H9 (cell line): ENCODE data around the gene CD7. TPM values are rescaled to one million over a fixed set of nuclear protein-coding genes. Genes with fewer than 3 reads are reported as not detected.

Experiments used
- DNase-seq: peaks from one replicate; pipeline ENCODE4 v3.0.0-alpha.2; 2017
- H2AFZ ChIP-seq: one replicate; pipeline ENCODE4 v1.6.1; 2013; ENCODE audit warnings: mild to moderate bottlenecking, low read length, control low read depth, moderate library complexity
- H2AK5ac ChIP-seq: 2 replicates; pipeline ENCODE4 v1.6.1; 2013; ENCODE audit warnings: low read length, control low read depth, mixed read lengths; ENCODE audit not compliant: insufficient read length
- H2BK120ac ChIP-seq: one replicate; pipeline ENCODE4 v1.6.1; 2013; ENCODE audit warnings: low read depth, mild to moderate bottlenecking, low read length, control low read depth, inconsistent platforms; ENCODE audit not compliant: poor library complexity, severe bottlenecking
- H2BK12ac ChIP-seq: 2 replicates; pipeline ENCODE4 v1.6.1; 2013; ENCODE audit warnings: low read length, control low read depth, mixed read lengths, low read depth; ENCODE audit not compliant: insufficient read length
- H2BK15ac ChIP-seq: 2 replicates; pipeline ENCODE4 v1.6.1; 2013; ENCODE audit warnings: low read depth, low read length, control low read depth
- H2BK20ac ChIP-seq: one replicate; pipeline ENCODE4 v1.6.1; 2013; ENCODE audit warnings: low read depth, mild to moderate bottlenecking, low read length, control low read depth, inconsistent platforms; ENCODE audit not compliant: poor library complexity, severe bottlenecking
- H2BK5ac ChIP-seq: 2 replicates; pipeline ENCODE4 v1.6.1; 2013; ENCODE audit warnings: low read length, control low read depth, mixed read lengths; ENCODE audit not compliant: insufficient read length
- H3K14ac ChIP-seq: 2 replicates; pipeline ENCODE4 v1.6.1; 2013; ENCODE audit warnings: low read length, control low read depth; ENCODE audit not compliant: insufficient read depth
- H3K18ac ChIP-seq: 2 replicates; pipeline ENCODE4 v1.6.1; 2013; ENCODE audit warnings: low read depth, mild to moderate bottlenecking, mixed read lengths, low read length, control low read depth; ENCODE audit not compliant: insufficient read length
- H3K23ac ChIP-seq: 2 replicates; pipeline ENCODE4 v1.6.1; 2013; ENCODE audit warnings: low read length, control low read depth, mixed read lengths, low read depth; ENCODE audit not compliant: insufficient read length
- H3K23me2 ChIP-seq: 2 replicates; pipeline ENCODE4 v1.6.1; 2013; ENCODE audit warnings: low read depth, mild to moderate bottlenecking, mixed read lengths, low read length, control low read depth; ENCODE audit not compliant: insufficient read length, poor library complexity, severe bottlenecking
- H3K27ac ChIP-seq: 2 replicates; pipeline ENCODE4 v1.5.1; 2013; ENCODE audit warnings: low read length, control low read depth, mixed read lengths, low read depth; ENCODE audit not compliant: insufficient read length
- H3K27me3 ChIP-seq: 2 replicates; pipeline ENCODE4 v1.6.1; 2013; ENCODE audit warnings: low read length, control low read depth, inconsistent platforms; ENCODE audit not compliant: insufficient read depth
- H3K4ac ChIP-seq: 2 replicates; pipeline ENCODE4 v1.6.1; 2013; ENCODE audit warnings: low read depth, mild to moderate bottlenecking, control low read depth, inconsistent platforms, low read length, moderate library complexity
- H3K4me1 ChIP-seq: 2 replicates; pipeline ENCODE4 v1.6.1; 2013; ENCODE audit warnings: low read length, control low read depth, inconsistent platforms; ENCODE audit not compliant: insufficient read depth
- H3K4me2 ChIP-seq: 2 replicates; pipeline ENCODE4 v1.6.1; 2013; ENCODE audit warnings: low read length, control low read depth, mixed read lengths; ENCODE audit not compliant: insufficient read length, insufficient read depth
- H3K56ac ChIP-seq: 2 replicates; pipeline ENCODE4 v1.6.1; 2013; ENCODE audit warnings: low read depth, mild to moderate bottlenecking, mixed read lengths, low read length, control low read depth; ENCODE audit not compliant: insufficient read length
- H3K79me1 ChIP-seq: 2 replicates; pipeline ENCODE4 v1.6.1; 2013; ENCODE audit warnings: low read depth, mild to moderate bottlenecking, moderate library complexity, low read length, control low read depth, inconsistent platforms; ENCODE audit not compliant: insufficient read depth, poor library complexity, severe bottlenecking
- H3K79me2 ChIP-seq: 2 replicates; pipeline ENCODE4 v1.6.1; 2013; ENCODE audit warnings: low read length, control low read depth, inconsistent platforms; ENCODE audit not compliant: insufficient read depth
- H3K9ac ChIP-seq: 2 replicates; pipeline ENCODE4 v1.6.1; 2013; ENCODE audit warnings: low read length, control low read depth, mixed read lengths; ENCODE audit not compliant: insufficient read length; ENCODE audit errors: extremely low read depth
- H3K9me3 ChIP-seq: one replicate; pipeline ENCODE4 v1.6.1; 2013; ENCODE audit warnings: low read depth, low read length, inconsistent platforms; ENCODE audit not compliant: control insufficient read depth
- H3T11ph ChIP-seq: one replicate; pipeline ENCODE4 v1.6.1; 2013; ENCODE audit warnings: mild to moderate bottlenecking, low read length, control low read depth, inconsistent platforms
- H4K20me1 ChIP-seq: one replicate; pipeline ENCODE4 v1.6.1; 2013; ENCODE audit not compliant: control insufficient read depth, insufficient read length, insufficient read depth
- H4K5ac ChIP-seq: 2 replicates; pipeline ENCODE4 v1.6.1; 2013; ENCODE audit warnings: low read depth, mild to moderate bottlenecking, mixed read lengths, low read length, control low read depth; ENCODE audit not compliant: insufficient read length
- H4K8ac ChIP-seq: replicated peaks from 2 replicates; pipeline ENCODE4 v1.6.1; 2013; ENCODE audit warnings: low read length, control low read depth, mixed read lengths, low read depth; ENCODE audit not compliant: insufficient read length
- H4K91ac ChIP-seq: 2 replicates; pipeline ENCODE4 v1.6.1; 2013; ENCODE audit warnings: low read depth, mild to moderate bottlenecking, moderate library complexity, mixed read lengths, low read length, control low read depth; ENCODE audit not compliant: insufficient read length
- H3K27ac Mint-ChIP-seq, 3 experiments: 2 replicates in 2 of 3; 3 replicates in 1 of 3; pipeline ENCODE4 v1.8.0; 2020 to 2021; ENCODE audit warnings: mixed read lengths in 3 of 3, mild to moderate bottlenecking in 1 of 3, moderate library complexity in 1 of 3
- H3K27me3 Mint-ChIP-seq: 2 replicates; pipeline ENCODE4 v1.8.0; 2021; ENCODE audit warnings: low read depth, mild to moderate bottlenecking, moderate library complexity, mixed read lengths
- H3K36me3 Mint-ChIP-seq, 3 experiments: 2 replicates in 2 of 3; 3 replicates in 1 of 3; pipeline ENCODE4 v1.8.0; 2020 to 2021; ENCODE audit warnings: low read depth in 3 of 3, mixed read lengths in 3 of 3; ENCODE audit not compliant: insufficient read depth in 1 of 3
- H3K4me1 Mint-ChIP-seq, 2 experiments: 2 replicates each; pipeline ENCODE4 v1.8.0; 2020; ENCODE audit warnings: mixed read lengths in 2 of 2
- H3K4me3 Mint-ChIP-seq, 2 experiments: 2 replicates in 1 of 2; 3 replicates in 1 of 2; pipeline ENCODE4 v1.8.0; 2020 to 2021; ENCODE audit warnings: mild to moderate bottlenecking in 2 of 2, mixed read lengths in 2 of 2, moderate library complexity in 1 of 2
- H3K9me3 Mint-ChIP-seq, 2 experiments: 2 replicates in 1 of 2; 3 replicates in 1 of 2; pipeline ENCODE4 v1.8.0; 2020; ENCODE audit warnings: mild to moderate bottlenecking in 2 of 2, mixed read lengths in 2 of 2, moderate library complexity in 1 of 2
- CTCF ChIP-seq: fragments of 200-600 bp; sonication (generic); conservative IDR thresholded peaks from 3 replicates; pipeline ENCODE4 v1.8.0; 2021; ENCODE audit warnings: antibody characterized with exemption, mild to moderate bottlenecking
- WGBS: extraction: QIAGEN DNeasy Blood & Tissue Kit; methylation state at CpG from one replicate; pipeline ENCODE4 v1.1.7; 2013; ENCODE audit warnings: missing lambda C conversion rate, low lambda C conversion rate, mixed read lengths; ENCODE audit not compliant: insufficient read length; ENCODE audit errors: extremely low coverage; 5-methylcytosine and 5-hydroxymethylcytosine counted together
- total RNA-seq: library from RNA; stranded (reverse); gene quantifications from 2 replicates; pipeline ENCODE4 v1.2.1, GENCODE V29; 2021

Gene CD7
- total RNA-seq, 1 experiment from 2014 or later, result 0.35 TPM

GRCh38 chr17:82300707-82301270 lies 16.6 kb downstream of the CD7 start:
- Histone ChIP-seq H3K14ac (no peak overlapping the region), H3K4ac (no peak overlapping the region), H3T11ph (no peak overlapping the region), H4K20me1 (no peaks in the 10 kb centered on the region), H2BK15ac (no peak overlapping the region), H4K91ac (no peak overlapping the region), H4K8ac (no peak overlapping the region), H3K56ac (no peak overlapping the region), H3K27ac (no peak overlapping the region), H3K79me1 (no peaks in the 10 kb centered on the region), H2AFZ (no peak overlapping the region), H3K27me3 (no peaks in the 10 kb centered on the region), H3K4me2 (no peak overlapping the region), H3K4me1 (no peaks in the 10 kb centered on the region; the same call in 1 of the 2 replicates), H3K79me2 (no peaks in the 10 kb centered on the region), H3K9me3 (no peaks in the 10 kb centered on the region), H2BK120ac (no peak overlapping the region), H2BK5ac (no peak overlapping the region), H2BK12ac (no peak overlapping the region), H3K18ac (no peak overlapping the region), H2AK5ac (no peak overlapping the region), H3K9ac (no peak overlapping the region), H2BK20ac (no peak overlapping the region), H3K23ac (no peak overlapping the region), H4K5ac (no peak overlapping the region), H3K23me2 (peaks cover 3% of the 10 kb centered on the region)
- H3K4me3 Mint-ChIP-seq, result no peak overlapping the region
- H3K36me3 Mint-ChIP-seq, result no peaks in the 10 kb centered on the region
- no CpG with 5 or more reads among the region's 21 CpGs for WGBS
- peaks cover 29% of the 10 kb centered on the region for H3K27me3 Mint-ChIP-seq
- TF ChIP-seq CTCF, result peak; percentile 82
- H3K9me3 Mint-ChIP-seq, result no peaks in the 10 kb centered on the region
- DNase-seq, result peak; percentile 83
- peaks cover 7 to 20% of the 10 kb centered on the region in 2 experiments; a peak in 3 of 4 replicates for H3K4me1 Mint-ChIP-seq
- peak overlapping the region in 1 of 3 experiments; percentile 48; a peak in 1 of 7 replicates for H3K27ac Mint-ChIP-seq
